ENCODE results near the gene GAMT.

DNA sequence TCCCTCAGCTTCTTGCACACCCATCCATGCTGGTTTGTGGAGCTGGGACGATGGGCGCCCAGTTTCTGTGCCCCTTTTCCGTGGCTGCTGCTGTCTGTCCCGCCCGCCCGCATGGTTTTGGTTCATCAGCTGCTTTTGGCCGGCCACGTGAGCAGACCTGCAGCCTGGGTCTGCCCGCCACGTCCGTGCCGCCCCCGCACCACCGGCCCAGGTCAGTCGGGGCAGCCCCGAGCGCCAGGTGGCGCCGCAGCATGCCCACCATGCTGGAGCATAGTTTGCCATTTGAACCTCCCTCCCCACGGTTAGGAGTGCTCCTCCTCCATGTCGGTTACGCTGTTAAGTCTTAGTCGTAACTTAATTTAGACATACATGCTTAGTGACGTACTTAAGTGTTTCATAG is 21.6 kb upstream of the GAMT start:
- TF ChIP-seq EZH2 (IDR thresholded peaks at IDR 0.05; ENCODE audit: low read depth) = no peak
- no peak for TF ChIP-seq CTCF (conservative IDR thresholded peaks at IDR 0.05)

Measured in PC-9 (cell line).